GM21576 (cell line): ENCODE results near the gene UGT1A8.
"Not testable (repeated sequence)": the region's sequence is repeated elsewhere in the genome, so short reads cannot be mapped to it uniquely, and the experiment has no call there.

ENCODE experiments used
- ATAC-seq: cut with Tn5 transposase; IDR thresholded peaks from one replicate; pipeline ENCODE4 v1.9.1; 2021; ENCODE audit warnings: mild to moderate bottlenecking, moderate library complexity; ENCODE audit not compliant: unreplicated experiment

Gene UGT1A8

DNA sequence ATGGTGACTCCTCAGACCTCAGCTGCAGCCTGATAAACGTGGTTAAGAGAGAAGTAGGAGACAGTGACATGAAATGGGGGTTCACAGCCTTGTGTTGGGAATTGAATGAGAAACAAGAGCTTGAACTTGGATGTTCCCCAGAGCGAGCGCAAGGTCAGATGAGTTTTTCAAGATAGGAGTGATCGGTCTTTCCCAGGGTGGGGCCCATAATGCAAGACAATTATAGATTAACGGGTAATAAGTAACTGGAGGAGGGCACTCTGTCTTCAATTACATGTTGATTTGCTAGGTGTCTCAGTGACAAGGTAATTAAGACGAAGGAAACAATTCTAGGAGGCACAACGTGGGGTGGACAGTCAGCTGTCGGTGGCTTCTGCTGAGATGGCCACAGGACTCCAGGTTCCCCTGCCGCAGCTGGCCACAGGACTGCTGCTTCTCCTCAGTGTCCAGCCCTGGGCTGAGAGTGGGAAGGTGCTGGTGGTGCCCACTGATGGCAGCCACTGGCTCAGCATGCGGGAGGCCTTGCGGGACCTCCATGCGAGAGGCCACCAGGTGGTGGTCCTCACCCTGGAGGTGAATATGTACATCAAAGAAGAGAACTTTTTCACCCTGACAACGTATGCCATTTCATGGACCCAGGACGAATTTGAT, 95.3 kb downstream of the UGT1A8 start, which contains the start of gene UGT1A5:
Gene UGT1A5 (plus strand): TSS at position 297 of the 651 bp plus-strand sequence. CDS start 85 bp downstream, at position 382.
- no peak for ATAC-seq

GRCh38 chr2:233713262-233713615, 95.8 kb downstream of the UGT1A8 start:
- ATAC-seq = no peak

GRCh38 chr2:233714121-233714520, 96.7 kb downstream of the UGT1A8 start:
- no peak for ATAC-seq

- ATAC-seq = no peak
Observed at GRCh38 chr2:233718552-233718951, 101.1 kb downstream of the UGT1A8 start, which contains the start of gene UGT1A4. TSS of gene UGT1A4 (plus strand) at chr2:233718736. CDS start at chr2:233718821, 85 bp downstream.

GRCh38 chr2:233728723-233729301, 111.4 kb downstream of the UGT1A8 start, which contains the start of gene UGT1A3:
TSS of gene UGT1A3 (plus strand) at chr2:233729042. CDS start at chr2:233729127, 85 bp downstream.
- ATAC-seq = no peak

DNA sequence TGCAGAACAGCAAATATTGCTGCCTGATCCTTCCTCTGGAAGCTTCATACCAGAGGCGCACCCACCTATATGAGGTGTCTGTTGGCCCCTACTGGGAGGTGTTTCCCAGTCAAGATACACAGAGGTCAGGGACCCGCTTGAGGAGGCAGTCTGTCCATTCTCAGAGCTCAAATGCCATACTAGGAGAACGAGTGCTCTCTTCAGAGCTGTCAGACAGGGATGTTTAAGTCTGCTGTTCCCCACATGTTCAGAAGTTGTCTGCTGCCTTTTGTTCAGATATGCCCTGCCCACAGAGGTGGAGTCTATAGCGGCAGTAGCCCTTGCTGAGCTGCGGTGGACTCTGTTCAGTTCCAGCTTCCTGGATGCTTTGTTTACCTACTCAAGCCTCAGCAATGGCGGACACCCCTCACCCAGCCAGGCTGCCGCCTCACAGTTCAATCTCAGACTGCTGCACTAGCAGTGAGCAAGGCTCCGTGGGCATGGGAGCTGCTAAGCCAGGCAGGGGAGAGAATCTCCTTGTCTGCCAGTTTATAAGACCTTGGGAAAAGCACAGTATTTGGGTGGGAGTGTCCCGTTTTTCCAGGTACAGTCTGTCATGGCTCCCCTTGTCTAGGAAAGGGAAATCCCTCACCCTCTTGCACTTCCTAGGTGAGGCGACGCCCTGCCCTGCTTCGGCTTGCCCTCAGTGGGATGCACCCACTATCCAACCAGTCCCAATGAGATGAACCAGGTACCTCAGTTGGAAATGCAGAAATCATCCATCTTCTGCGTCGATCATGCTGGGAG, 119.6 kb downstream of the UGT1A8 start:
- ATAC-seq = not testable (repeated sequence)

DNA sequence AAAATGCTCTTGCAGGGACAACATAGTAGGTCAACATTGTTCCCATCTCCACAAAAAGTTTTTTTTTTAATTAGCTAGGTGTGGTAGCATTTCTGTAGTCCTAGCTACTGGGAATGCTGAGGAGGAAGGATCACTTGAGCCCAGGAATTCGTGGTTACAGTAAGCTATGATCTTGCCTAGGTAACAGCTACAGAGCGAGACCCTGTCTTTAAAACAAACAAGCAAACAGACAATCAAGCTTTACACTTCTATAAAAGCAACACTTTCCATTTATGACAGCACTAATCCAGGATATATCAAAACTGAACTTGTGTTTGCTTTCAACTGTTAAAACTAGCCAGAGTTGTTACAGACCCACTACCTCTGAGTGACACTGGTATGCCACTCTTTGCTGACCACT, 123.4 kb downstream of the UGT1A8 start:
- ATAC-seq = no peak

- no peak for ATAC-seq
Observed at GRCh38 chr2:233743464-233744259, 126.2 kb downstream of the UGT1A8 start.

- no peak for ATAC-seq
Observed at GRCh38 chr2:233745073-233745755, 127.8 kb downstream of the UGT1A8 start.

DNA sequence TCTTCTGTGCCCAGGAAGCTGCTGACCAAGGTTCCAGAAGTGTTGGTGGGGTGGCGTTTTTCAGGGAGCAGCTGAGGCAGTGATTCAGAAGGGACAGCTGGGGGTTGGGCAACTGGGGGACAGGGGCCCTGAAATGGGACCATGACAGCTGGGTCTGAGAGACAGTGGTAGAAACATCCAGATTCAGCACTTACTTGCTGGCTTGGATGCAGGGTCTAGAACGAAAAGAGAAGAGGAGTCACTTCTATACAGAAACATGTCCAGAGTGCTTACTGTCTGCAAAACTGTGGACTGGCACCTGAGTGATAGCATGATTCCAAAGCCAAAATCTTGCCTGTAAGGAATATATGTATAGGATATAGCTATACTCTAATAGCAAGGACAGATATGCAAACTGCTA, 128.4 kb downstream of the UGT1A8 start:
- ATAC-seq = not testable (repeated sequence)

DNA sequence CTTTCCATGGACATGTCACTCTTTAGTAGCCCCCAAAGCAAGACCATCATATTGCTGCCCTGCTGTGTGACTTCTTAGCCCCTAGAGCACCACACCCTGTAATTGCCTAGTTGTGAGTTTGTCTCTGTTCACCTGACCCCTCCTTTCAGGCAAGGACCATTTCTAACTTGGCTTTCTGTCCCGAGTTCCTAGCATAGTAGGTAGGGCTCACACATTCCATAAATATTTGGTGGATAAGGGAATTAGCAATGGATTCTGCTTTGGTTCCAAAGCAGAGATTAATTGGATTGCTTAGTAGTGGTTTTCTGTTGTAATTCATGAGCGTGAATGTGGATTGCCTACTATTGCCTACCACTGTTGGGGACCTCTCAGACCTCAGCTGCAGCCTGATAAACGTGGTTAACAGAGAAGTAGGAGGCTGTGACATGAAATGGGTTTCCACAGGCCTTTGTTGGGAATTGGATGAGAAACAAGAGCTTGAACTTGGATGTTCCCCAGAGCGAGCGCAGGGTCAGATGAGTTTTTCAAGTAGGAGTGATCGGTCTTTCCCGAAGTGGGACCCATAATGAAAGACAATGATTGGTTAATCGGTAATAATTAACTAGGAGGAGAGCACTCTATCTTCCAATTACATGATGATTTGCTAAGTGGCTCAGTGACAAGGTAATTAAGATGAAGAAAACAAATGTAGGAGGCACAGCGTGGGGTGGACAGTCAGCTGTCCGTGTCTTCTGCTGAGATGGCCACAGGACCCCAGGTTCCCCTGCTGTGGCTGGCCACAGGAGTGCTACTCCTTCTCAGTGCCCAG, 129.2 kb downstream of the UGT1A8 start:
- ATAC-seq = no peak

GRCh38 chr2:233747283-233747544, 129.8 kb downstream of the UGT1A8 start:
- no peak for ATAC-seq

- not testable (repeated sequence) for ATAC-seq
Observed at GRCh38 chr2:233750689-233751088, 133.3 kb downstream of the UGT1A8 start.

GRCh38 chr2:233751212-233752009, 134.0 kb downstream of the UGT1A8 start:
- ATAC-seq = not testable (repeated sequence)

GRCh38 chr2:233754872-233755611, 137.6 kb downstream of the UGT1A8 start:
- no peak for ATAC-seq

DNA sequence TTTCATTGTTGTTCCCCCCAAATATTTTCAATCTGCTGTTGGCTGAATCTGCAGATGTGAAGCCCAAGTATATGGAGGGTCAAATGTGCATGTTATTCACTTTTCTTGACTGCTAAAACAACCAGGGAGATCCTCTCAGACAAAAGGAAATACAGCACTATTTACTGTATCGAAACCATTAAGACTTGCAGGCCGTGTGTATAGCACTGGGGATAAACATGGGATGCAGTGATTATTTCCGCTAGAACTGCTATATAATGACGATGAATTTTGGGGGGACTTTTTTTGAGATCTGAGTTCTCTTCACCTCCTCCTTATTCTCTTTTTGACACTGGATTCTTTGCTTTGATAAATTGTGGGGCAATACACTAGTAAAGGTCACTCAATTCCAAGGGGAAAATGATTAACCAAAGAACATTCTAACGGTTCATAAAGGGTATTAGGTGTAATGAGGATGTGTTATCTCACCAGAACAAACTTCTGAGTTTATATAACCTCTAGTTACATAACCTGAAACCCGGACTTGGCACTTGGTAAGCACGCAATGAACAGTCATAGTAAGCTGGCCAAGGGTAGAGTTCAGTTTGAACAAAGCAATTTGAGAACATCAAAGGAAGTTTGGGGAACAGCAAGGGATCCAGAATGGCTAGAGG, 139.1 kb downstream of the UGT1A8 start:
- ATAC-seq = no peak

DNA sequence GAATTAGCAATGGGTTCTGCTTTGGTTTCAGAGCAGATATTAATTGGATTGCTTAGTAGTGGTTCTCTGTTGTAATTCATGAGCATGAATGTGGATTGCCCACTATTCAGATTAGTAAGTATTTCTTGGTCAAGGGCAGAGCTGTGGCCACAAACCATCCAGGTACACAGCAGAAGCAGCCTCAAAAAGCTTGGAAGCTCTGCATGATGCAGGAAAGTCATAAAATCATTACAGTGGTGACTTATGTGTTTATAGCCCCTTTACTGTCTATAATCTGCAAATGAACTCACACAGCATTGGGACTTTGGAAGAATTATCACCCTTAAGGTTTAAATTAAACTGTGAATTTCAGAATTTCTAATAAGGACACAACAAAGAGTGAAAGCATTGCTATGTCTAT, 140.7 kb downstream of the UGT1A8 start:
- no peak for ATAC-seq

DNA sequence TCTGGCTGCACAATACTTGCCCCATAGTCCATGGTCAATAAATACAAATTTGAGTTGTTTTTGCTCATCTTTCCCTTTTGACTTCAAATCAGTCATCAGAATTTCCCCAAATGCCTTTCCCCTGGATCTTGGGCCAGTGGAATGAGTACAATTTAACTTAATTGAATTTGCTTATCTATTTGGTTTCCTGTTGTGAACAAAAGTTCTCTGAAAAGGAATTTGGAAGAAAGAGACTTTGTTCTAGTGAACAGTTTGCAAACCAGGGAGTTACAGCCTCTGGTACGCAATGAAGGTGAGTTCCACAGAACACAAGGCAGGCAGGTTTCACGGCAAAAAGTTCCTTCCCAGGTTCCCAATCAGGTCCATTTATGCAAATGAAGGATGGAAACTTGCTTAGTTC, 141.4 kb downstream of the UGT1A8 start:
- no peak for ATAC-seq
